Smooth muscle cell (in vitro differentiated cells): ENCODE measurements around the gene ARPP21. TPM values are rescaled to one million over a fixed set of nuclear protein-coding genes. Genes with fewer than 3 reads are reported as not detected.

Experiments
- DNase-seq: peaks from one replicate; lab custom pipeline; 2025; ENCODE audit not compliant: unreplicated experiment; lab: John Stamatoyannopoulos, UW
- H2AFZ ChIP-seq: fragments of 200-600 bp; sonication (generic); 2 replicates; pipeline ENCODE4 v1.6.0; 2016; ENCODE audit warnings: antibody characterized with exemption, low read depth, mild to moderate bottlenecking
- H3F3A ChIP-seq: fragments of 200-600 bp; sonication (generic); 2 replicates; pipeline ENCODE4 v1.6.0; 2017; ENCODE audit warnings: antibody characterized with exemption, low read depth
- H3K27ac ChIP-seq: fragments of 200-600 bp; sonication (generic); 2 replicates; pipeline ENCODE4 v1.5.1; 2016; ENCODE audit warnings: low read depth, mild to moderate bottlenecking
- H3K27me3 ChIP-seq: fragments of 200-600 bp; sonication (generic); 2 replicates; pipeline ENCODE4 v1.6.1; 2016; ENCODE audit warnings: low read depth, mild to moderate bottlenecking
- H3K36me3 ChIP-seq: fragments of 200-600 bp; sonication (generic); 2 replicates; pipeline ENCODE4 v1.5.1; 2016; ENCODE audit warnings: low read depth
- H3K4me1 ChIP-seq: fragments of 200-600 bp; sonication (generic); 2 replicates; pipeline ENCODE4 v1.5.1; 2016; ENCODE audit warnings: low read depth
- H3K4me2 ChIP-seq: fragments of 200-600 bp; sonication (generic); 2 replicates; pipeline ENCODE4 v1.6.0; 2016; ENCODE audit warnings: mild to moderate bottlenecking
- H3K4me3 ChIP-seq: fragments of 200-600 bp; sonication (generic); 2 replicates; pipeline ENCODE4 v1.5.1; 2016; ENCODE audit warnings: mild to moderate bottlenecking
- H3K79me2 ChIP-seq: fragments of 200-600 bp; sonication (generic); 2 replicates; pipeline ENCODE4 v1.6.0; 2016; ENCODE audit warnings: low read depth, mild to moderate bottlenecking
- H3K9ac ChIP-seq: fragments of 200-600 bp; sonication (generic); 2 replicates; pipeline ENCODE4 v1.6.0; 2016; ENCODE audit warnings: low read depth
- H3K9me3 ChIP-seq: fragments of 200-600 bp; sonication (generic); replicated peaks from 2 replicates; pipeline ENCODE4 v1.5.1; 2016; ENCODE audit warnings: low read depth
- H4K20me1 ChIP-seq: fragments of 200-600 bp; sonication (generic); 2 replicates; pipeline ENCODE4 v1.6.0; 2016; ENCODE audit warnings: low read depth
- CTCF ChIP-seq: fragments of 200-600 bp; sonication (generic); IDR thresholded peaks from 2 replicates; pipeline ENCODE4 v1.5.1; 2017; ENCODE audit warnings: borderline replicate concordance, mild to moderate bottlenecking, antibody characterized with exemption; ENCODE audit not compliant: insufficient read depth, poor library complexity, severe bottlenecking
- WGBS: methylation state at CpG from one replicate; pipeline ENCODE4 v1.1.7; 2016; ENCODE audit warnings: low lambda C conversion rate; 5-methylcytosine and 5-hydroxymethylcytosine counted together
- polyA plus RNA-seq: library from polyadenylated mRNA; unstranded; fragments of >200 nt; fragmentation: Nextera tagmentation; extraction: Ambion mirVana; gene quantifications from 2 replicates; pipeline ENCODE4 v1.2.1, GENCODE V29; 2016
- total RNA-seq: library from RNA; depleted of rRNA; stranded (reverse); fragments of >200 nt; gene quantifications from 2 replicates; pipeline ENCODE4 v1.2.3, GENCODE V29; 2014

ARPP21 gene
- total and polyA plus RNA-seq, 2 experiments from 2014 or later = not detected

- Histone ChIP-seq H4K20me1 (no peaks in the 10 kb centered on the region), H3K9ac (no peak overlapping the region), H3K36me3 (no peaks in the 10 kb centered on the region), H3K9me3 (no peaks in the 10 kb centered on the region), H3K27me3 (peaks cover 8% of the 10 kb centered on the region), H3K4me1 (no peaks in the 10 kb centered on the region), H3K4me2 (no peak overlapping the region), H3K27ac (no peak overlapping the region), H3F3A (no peaks in the 10 kb centered on the region), H3K79me2 (no peaks in the 10 kb centered on the region), H2AFZ (no peak overlapping the region), H3K4me3 (no peak overlapping the region)
- DNase-seq = no peak
- WGBS = 80% methylated on average over 5 of the region's 5 CpGs
- no peak for TF ChIP-seq CTCF
These were observed 35.3 kb downstream of the ARPP21 start for GRCh38 chr3:35674451-35675109.

- H2AFZ ChIP-seq = no peak overlapping the region
- DNase-seq = no peak
- H3K79me2 ChIP-seq = no peaks in the 10 kb centered on the region
- H3K9ac ChIP-seq = no peak overlapping the region
- 68% methylated on average over 1 of the region's 1 CpG for WGBS
- H3K9me3 ChIP-seq = no peaks in the 10 kb centered on the region
- H3K4me2 ChIP-seq = no peak overlapping the region
- H3K4me3 ChIP-seq = no peak overlapping the region
- peaks cover 8% of the 10 kb centered on the region for H3K27me3 ChIP-seq
- no peaks in the 10 kb centered on the region for H4K20me1 ChIP-seq
- no peaks in the 10 kb centered on the region for H3K36me3 ChIP-seq
- no peak overlapping the region for H3K27ac ChIP-seq
- TF ChIP-seq CTCF = no peak
- no peaks in the 10 kb centered on the region for H3K4me1 ChIP-seq
- H3F3A ChIP-seq = no peaks in the 10 kb centered on the region
These were observed 35.9 kb downstream of the ARPP21 start for GRCh38 chr3:35675206-35675605.

GRCh38 chr3:35675621-35676020 is 36.3 kb downstream of the ARPP21 start:
- Histone ChIP-seq H3K4me3 (no peak overlapping the region), H3K79me2 (no peaks in the 10 kb centered on the region), H3K9ac (no peak overlapping the region), H4K20me1 (no peaks in the 10 kb centered on the region), H3K4me2 (no peak overlapping the region), H3K27ac (no peak overlapping the region), H2AFZ (no peak overlapping the region), H3K27me3 (peaks cover 10% of the 10 kb centered on the region), H3K4me1 (no peaks in the 10 kb centered on the region), H3K9me3 (no peaks in the 10 kb centered on the region), H3K36me3 (no peaks in the 10 kb centered on the region), H3F3A (no peaks in the 10 kb centered on the region)
- 91% methylated on average over 1 of the region's 1 CpG for WGBS
- TF ChIP-seq CTCF = no peak
- DNase-seq = no peak

- H3K79me2 ChIP-seq = no peaks in the 10 kb centered on the region
- H3K4me3 ChIP-seq = no peak overlapping the region
- H3K36me3 ChIP-seq = no peaks in the 10 kb centered on the region
- no peak for TF ChIP-seq CTCF
- H3K4me1 ChIP-seq = no peaks in the 10 kb centered on the region
- peaks cover 31% of the 10 kb centered on the region for H3K27me3 ChIP-seq
- no peak overlapping the region for H2AFZ ChIP-seq
- H3K4me2 ChIP-seq = no peak overlapping the region
- DNase-seq = no peak
- H3K9me3 ChIP-seq = no peaks in the 10 kb centered on the region
- H4K20me1 ChIP-seq = no peaks in the 10 kb centered on the region
- no peak overlapping the region for H3K27ac ChIP-seq
- no peak overlapping the region for H3K9ac ChIP-seq
- 81% methylated on average over 5 of the region's 5 CpGs for WGBS
- H3F3A ChIP-seq = no peaks in the 10 kb centered on the region
These were observed 38.5 kb downstream of the ARPP21 start for GRCh38 chr3:35677797-35678196.
